HK-2 (cell line): ENCODE measurements around the gene CEP131.

ENCODE experiments used
- DNase-seq: peaks from one replicate; pipeline ENCODE4 v3.0.0-alpha.2; 2018; ENCODE audit not compliant: unreplicated experiment

Gene CEP131

GRCh38 chr17:81187120-81187519 lies 35.6 kb downstream of the CEP131 start:
- DNase-seq = no peak

- DNase-seq = no peak
These were observed 36.6 kb downstream of the CEP131 start for GRCh38 chr17:81186203-81186602.

GRCh38 chr17:81184555-81184954 lies 38.2 kb downstream of the CEP131 start:
- no peak for DNase-seq

- DNase-seq = no peak
These were observed 39.0 kb downstream of the CEP131 start for GRCh38 chr17:81183807-81184206.

GRCh38 chr17:81183316-81183715 lies 39.4 kb downstream of the CEP131 start:
- no peak for DNase-seq

- DNase-seq = no peak
These were observed 40.2 kb downstream of the CEP131 start for GRCh38 chr17:81182596-81182995.

- DNase-seq = no peak
These were observed 41.0 kb downstream of the CEP131 start for GRCh38 chr17:81181811-81182185.

- DNase-seq = no peak
These were observed 41.6 kb downstream of the CEP131 start for GRCh38 chr17:81180836-81181810.

- DNase-seq = no peak
These were observed 42.9 kb downstream of the CEP131 start for GRCh38 chr17:81179861-81180260.

- DNase-seq = no peak
These were observed 43.5 kb downstream of the CEP131 start for GRCh38 chr17:81179220-81179619.

- DNase-seq = no peak
These were observed 44.4 kb downstream of the CEP131 start for GRCh38 chr17:81178136-81179091.

GRCh38 chr17:81176666-81177065 lies 46.1 kb downstream of the CEP131 start:
- no peak for DNase-seq

GRCh38 chr17:81173762-81174155 lies 49.0 kb downstream of the CEP131 start:
- DNase-seq = no peak

GRCh38 chr17:81173052-81173761 lies 49.6 kb downstream of the CEP131 start:
- no peak for DNase-seq

- no peak for DNase-seq
These were observed 50.8 kb downstream of the CEP131 start for GRCh38 chr17:81171941-81172340.

- no peak for DNase-seq
These were observed 51.9 kb downstream of the CEP131 start for GRCh38 chr17:81170727-81171494.

GRCh38 chr17:81169870-81170309 lies 52.9 kb downstream of the CEP131 start:
- no peak for DNase-seq

- no peak for DNase-seq
These were observed 55.1 kb downstream of the CEP131 start for GRCh38 chr17:81167638-81168037.

GRCh38 chr17:81167194-81167524 lies 55.6 kb downstream of the CEP131 start:
- DNase-seq = no peak

- DNase-seq = no peak
These were observed 56.7 kb downstream of the CEP131 start, which contains the start of gene AATK for GRCh38 chr17:81166033-81166492. AATK (minus strand) TSS chr17:81166221; CDS start chr17:81165992, 229 bp downstream.
